Lower leg skin (tissue), 3 donors: ENCODE results near the gene GALNT12.

ENCODE experiments used
- POLR2A ChIP-seq, 2 donors: fragments of 450-650 bp; IDR thresholded peaks; one replicate each; pipeline ENCODE4 v1.6.1; 2016 to 2017; ENCODE audit warnings: antibody characterized with exemption in 2 of 2, mild to moderate bottlenecking in 1 of 2, moderate library complexity in 1 of 2
- TF ChIP-seq, protein P1 (sequence below), 3 donors: fragments of 450-650 bp; IDR thresholded peaks; one replicate each; pipeline ENCODE4 v1.5.1; 2016; ENCODE audit warnings: antibody characterized with exemption in 3 of 3, mild to moderate bottlenecking in 3 of 3, moderate library complexity in 2 of 3

DNA sequence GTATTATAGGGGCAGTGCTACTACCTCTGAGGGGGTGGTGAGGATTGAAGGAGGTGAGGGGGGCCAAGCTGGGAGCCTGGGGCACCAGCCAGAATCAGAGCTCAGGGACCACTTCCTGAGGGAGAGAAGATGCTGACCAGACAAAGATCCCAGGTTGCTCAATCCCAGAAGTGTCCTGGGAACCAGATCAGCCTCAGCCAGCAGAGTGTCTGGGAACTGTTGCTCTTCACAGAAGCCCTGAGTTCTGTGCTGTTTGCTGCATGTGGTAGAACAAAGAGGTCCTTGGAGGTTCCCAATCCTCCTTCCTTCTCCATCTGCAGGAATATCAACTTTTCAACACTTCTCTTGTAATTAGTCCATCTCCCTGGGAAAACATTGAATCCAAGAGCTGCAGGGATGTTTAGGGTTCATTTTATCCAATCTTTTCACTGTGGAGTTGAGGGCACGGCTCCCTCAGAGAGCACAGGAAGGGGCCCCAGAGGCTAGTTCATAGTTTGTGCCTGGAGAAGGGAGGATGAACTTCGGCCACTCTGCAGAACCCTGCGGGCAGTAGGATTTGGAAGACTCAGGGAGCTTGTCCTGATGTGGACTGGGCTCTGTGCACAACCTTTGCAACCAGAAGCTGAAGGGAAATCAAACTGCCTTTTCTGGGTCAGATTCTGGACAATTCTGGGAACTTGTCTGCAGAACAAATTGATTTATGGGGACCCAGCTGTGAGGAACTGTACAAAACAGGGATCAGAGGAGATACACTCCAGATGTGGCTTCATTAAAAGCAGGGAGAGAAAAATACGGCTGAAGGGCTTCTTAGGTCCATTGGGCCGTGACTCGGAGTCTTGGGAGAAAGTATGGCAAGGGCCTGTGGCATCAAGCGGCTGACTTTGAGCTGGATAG is 57.1 kb downstream of the GALNT12 start:
- TF ChIP-seq, protein P1, sequence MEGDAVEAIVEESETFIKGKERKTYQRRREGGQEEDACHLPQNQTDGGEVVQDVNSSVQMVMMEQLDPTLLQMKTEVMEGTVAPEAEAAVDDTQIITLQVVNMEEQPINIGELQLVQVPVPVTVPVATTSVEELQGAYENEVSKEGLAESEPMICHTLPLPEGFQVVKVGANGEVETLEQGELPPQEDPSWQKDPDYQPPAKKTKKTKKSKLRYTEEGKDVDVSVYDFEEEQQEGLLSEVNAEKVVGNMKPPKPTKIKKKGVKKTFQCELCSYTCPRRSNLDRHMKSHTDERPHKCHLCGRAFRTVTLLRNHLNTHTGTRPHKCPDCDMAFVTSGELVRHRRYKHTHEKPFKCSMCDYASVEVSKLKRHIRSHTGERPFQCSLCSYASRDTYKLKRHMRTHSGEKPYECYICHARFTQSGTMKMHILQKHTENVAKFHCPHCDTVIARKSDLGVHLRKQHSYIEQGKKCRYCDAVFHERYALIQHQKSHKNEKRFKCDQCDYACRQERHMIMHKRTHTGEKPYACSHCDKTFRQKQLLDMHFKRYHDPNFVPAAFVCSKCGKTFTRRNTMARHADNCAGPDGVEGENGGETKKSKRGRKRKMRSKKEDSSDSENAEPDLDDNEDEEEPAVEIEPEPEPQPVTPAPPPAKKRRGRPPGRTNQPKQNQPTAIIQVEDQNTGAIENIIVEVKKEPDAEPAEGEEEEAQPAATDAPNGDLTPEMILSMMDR (IDR thresholded peaks at IDR 0.05): no peak
- TF ChIP-seq POLR2A (IDR thresholded peaks at IDR 0.05): no peak
